Hepatocyte (in vitro differentiated cells): Measurements from ENCODE around the gene UBQLN4.

Experiments used
- EZH2 ChIP-seq: fragments of 200-600 bp; sonication (generic); IDR thresholded peaks from 2 replicates; pipeline ENCODE4 v1.6.1; 2016; ENCODE audit warnings: antibody characterized with exemption, mild to moderate bottlenecking, borderline replicate concordance
- TF ChIP-seq, protein P1 (sequence below): fragments of 200-600 bp; sonication (generic); IDR thresholded peaks from 2 replicates; pipeline ENCODE4 v1.5.1; 2016; ENCODE audit warnings: antibody characterized with exemption, mild to moderate bottlenecking; ENCODE audit not compliant: poor library complexity

DNA sequence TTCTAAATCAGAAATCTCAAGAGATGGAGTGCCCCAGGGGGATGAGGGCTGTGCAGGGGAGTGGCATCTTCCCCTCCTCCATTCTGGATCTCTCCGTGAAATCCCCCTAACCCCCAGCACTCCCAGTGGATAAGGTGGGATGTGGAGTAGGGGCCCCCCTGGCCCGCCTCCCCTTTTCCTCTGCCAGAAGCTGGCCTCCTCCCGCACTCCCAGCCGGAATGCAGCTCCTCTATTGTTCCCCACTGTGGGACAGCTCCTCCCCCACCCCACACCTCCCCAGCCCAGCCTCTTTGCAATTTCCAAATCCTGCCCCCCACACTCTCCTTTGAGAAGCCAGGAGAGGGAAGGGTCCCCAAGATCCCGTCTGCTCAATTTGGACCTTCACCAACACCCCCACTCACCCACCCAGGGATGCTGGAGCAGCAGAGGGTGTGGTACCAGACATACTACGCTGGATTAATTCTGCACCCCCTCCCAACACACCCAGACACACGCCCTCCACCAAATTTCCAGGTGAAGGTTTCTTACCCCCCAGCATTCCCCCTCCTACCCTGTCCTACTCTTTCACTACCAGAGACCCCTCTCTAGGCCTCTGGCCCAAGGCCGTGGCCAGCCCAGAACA lies 26.8 kb upstream of the UBQLN4 start:
- TF ChIP-seq, protein P1, sequence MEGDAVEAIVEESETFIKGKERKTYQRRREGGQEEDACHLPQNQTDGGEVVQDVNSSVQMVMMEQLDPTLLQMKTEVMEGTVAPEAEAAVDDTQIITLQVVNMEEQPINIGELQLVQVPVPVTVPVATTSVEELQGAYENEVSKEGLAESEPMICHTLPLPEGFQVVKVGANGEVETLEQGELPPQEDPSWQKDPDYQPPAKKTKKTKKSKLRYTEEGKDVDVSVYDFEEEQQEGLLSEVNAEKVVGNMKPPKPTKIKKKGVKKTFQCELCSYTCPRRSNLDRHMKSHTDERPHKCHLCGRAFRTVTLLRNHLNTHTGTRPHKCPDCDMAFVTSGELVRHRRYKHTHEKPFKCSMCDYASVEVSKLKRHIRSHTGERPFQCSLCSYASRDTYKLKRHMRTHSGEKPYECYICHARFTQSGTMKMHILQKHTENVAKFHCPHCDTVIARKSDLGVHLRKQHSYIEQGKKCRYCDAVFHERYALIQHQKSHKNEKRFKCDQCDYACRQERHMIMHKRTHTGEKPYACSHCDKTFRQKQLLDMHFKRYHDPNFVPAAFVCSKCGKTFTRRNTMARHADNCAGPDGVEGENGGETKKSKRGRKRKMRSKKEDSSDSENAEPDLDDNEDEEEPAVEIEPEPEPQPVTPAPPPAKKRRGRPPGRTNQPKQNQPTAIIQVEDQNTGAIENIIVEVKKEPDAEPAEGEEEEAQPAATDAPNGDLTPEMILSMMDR = no peak
- no peak for TF ChIP-seq EZH2
